PC-9 (cell line): ENCODE measurements around the gene NR1I2. TPM values are rescaled to one million over a fixed set of nuclear protein-coding genes. Genes with fewer than 3 reads are reported as not detected.

ENCODE experiments used
- BruUV-seq: library from RNA; stranded (reverse); fragments of 400-500 nt; replicated peaks from 2 replicates; lab custom pipeline; 2021; lab: Mats Ljungman, UMichigan
- CTCF ChIA-PET: fragments of 300-600 bp; sonication (Branson Sonifier 250); formaldehyde crosslinking; loops from one replicate; lab custom pipeline; 2022; ENCODE audit warnings: antibody characterized with exemption; lab: Charles Lee
- POLR2A ChIA-PET: fragments of 300-600 bp; sonication (Branson Sonifier 250); formaldehyde crosslinking; loops from one replicate; lab custom pipeline; 2022; ENCODE audit warnings: antibody characterized with exemption; ENCODE audit not compliant: unreplicated experiment; lab: Charles Lee
- DNase-seq, 2 experiments: peaks; one replicate each; pipeline versions ENCODE4 v3.0.0 to v3.0.0-alpha.2; 2015 to 2022; ENCODE audit warnings: mixed read lengths in 1 of 2
- H2AFZ ChIP-seq: fragments of 200-600 bp; sonication (generic); 2 replicates; pipeline ENCODE4 v1.8.1; 2017; ENCODE audit warnings: antibody characterized with exemption
- H3F3A ChIP-seq: fragments of 200-600 bp; sonication (generic); 2 replicates; pipeline ENCODE4 v1.8.1; 2017; ENCODE audit warnings: antibody characterized with exemption, mild to moderate bottlenecking, low read depth; ENCODE audit not compliant: insufficient read depth
- H3K27ac ChIP-seq: fragments of 200-600 bp; sonication (generic); 2 replicates; pipeline ENCODE4 v1.6.1; 2016; ENCODE audit warnings: mixed run types
- H3K27me3 ChIP-seq: fragments of 200-600 bp; sonication (generic); 2 replicates; pipeline ENCODE4 v1.6.1; 2016; ENCODE audit warnings: low read depth, mixed run types; ENCODE audit not compliant: insufficient read depth
- H3K36me3 ChIP-seq: fragments of 200-600 bp; sonication (generic); 2 replicates; pipeline ENCODE4 v1.6.1; 2016; ENCODE audit warnings: low read depth, mixed run types
- H3K4me1 ChIP-seq: fragments of 200-600 bp; sonication (generic); replicated peaks from 2 replicates; pipeline ENCODE4 v1.6.1; 2016; ENCODE audit warnings: mixed run types; ENCODE audit not compliant: insufficient read depth
- H3K4me2 ChIP-seq: fragments of 200-600 bp; sonication (generic); 2 replicates; pipeline ENCODE4 v1.6.1; 2017; ENCODE audit warnings: mixed run types
- H3K4me3 ChIP-seq: fragments of 200-600 bp; sonication (generic); 2 replicates; pipeline ENCODE4 v1.6.1; 2016; ENCODE audit warnings: mixed run types
- H3K79me2 ChIP-seq: fragments of 200-600 bp; sonication (generic); 2 replicates; pipeline ENCODE4 v1.6.1; 2017; ENCODE audit warnings: low read depth, mixed run types
- H3K9me2 ChIP-seq: fragments of 200-600 bp; sonication (generic); 2 replicates; pipeline ENCODE4 v1.8.1; 2017; ENCODE audit warnings: mild to moderate bottlenecking; ENCODE audit not compliant: insufficient read depth
- H3K9me3 ChIP-seq: fragments of 200-600 bp; sonication (generic); 2 replicates; pipeline ENCODE4 v1.8.1; 2016; ENCODE audit warnings: low read depth; ENCODE audit not compliant: insufficient read depth
- H4K20me1 ChIP-seq: fragments of 200-600 bp; sonication (generic); 2 replicates; pipeline ENCODE4 v1.8.1; 2017; ENCODE audit not compliant: insufficient read depth
- CTCF ChIP-seq: fragments of 200-600 bp; sonication (generic); conservative IDR thresholded peaks from 2 replicates; pipeline ENCODE4 v1.6.1; 2017; ENCODE audit warnings: mixed run types, antibody characterized with exemption, mild to moderate bottlenecking, moderate library complexity
- EZH2 ChIP-seq: fragments of 200-600 bp; sonication (generic); IDR thresholded peaks from 2 replicates; pipeline ENCODE4 v1.8.0; 2017; ENCODE audit warnings: antibody characterized with exemption, low read depth
- intact Hi-C: fragments of 100-400 bp; cut with micrococcal nuclease; formaldehyde crosslinking; loops from one replicate; pipeline ENCODE4 v1.10.0; 2022; ENCODE audit not compliant: unreplicated experiment
- total RNA-seq: library from RNA; stranded (reverse); gene quantifications from 2 replicates; pipeline ENCODE4 v1.2.3, GENCODE V29; 2021

Gene NR1I2
- total RNA-seq, 1 experiment from 2014 or later = not detected

GRCh38 chr3:119763466-119763865, 18.4 kb upstream of the NR1I2 start:
- ChIA-PET POLR2A (no interaction called here), CTCF (no interaction called here)
- H4K20me1 ChIP-seq = no peaks in the 10 kb centered on the region
- no peaks in the 10 kb centered on the region for H3F3A ChIP-seq
- intact Hi-C loops = no loop called here
- H3K9me3 ChIP-seq = no peaks in the 10 kb centered on the region; the same call in none of the 2 replicates
- H3K4me1 ChIP-seq = no peaks in the 10 kb centered on the region
- no peak for TF ChIP-seq EZH2
- no peak for TF ChIP-seq CTCF
- H2AFZ ChIP-seq = no peak overlapping the region; the same call in 1 of the 2 replicates
- no peaks in the 10 kb centered on the region for H3K79me2 ChIP-seq
- no peak overlapping the region for H3K4me3 ChIP-seq
- no TSS peak for BruUV-seq
- H3K27ac ChIP-seq = no peak overlapping the region
- DNase-seq = no peak
- H3K9me2 ChIP-seq = peaks cover 8% of the 10 kb centered on the region; the same call in 1 of the 2 replicates
- no peaks in the 10 kb centered on the region for H3K27me3 ChIP-seq
- H3K36me3 ChIP-seq = no peaks in the 10 kb centered on the region
- no peak overlapping the region for H3K4me2 ChIP-seq

GRCh38 chr3:119765239-119765638, 16.7 kb upstream of the NR1I2 start:
- POLR2A ChIA-PET = no interaction called here
- peaks cover 8% of the 10 kb centered on the region; the same call in 1 of the 2 replicates for H3K9me2 ChIP-seq
- H3K4me2 ChIP-seq = no peak overlapping the region
- TF ChIP-seq CTCF (no peak), EZH2 (no peak)
- CTCF ChIA-PET = no interaction called here
- H3K36me3 ChIP-seq = no peaks in the 10 kb centered on the region
- H3K9me3 ChIP-seq = no peaks in the 10 kb centered on the region; the same call in none of the 2 replicates
- no peak overlapping the region for H3K27ac ChIP-seq
- H3K4me1 ChIP-seq = no peaks in the 10 kb centered on the region
- DNase-seq = no peak
- no peak overlapping the region for H2AFZ ChIP-seq
- H3K79me2 ChIP-seq = no peaks in the 10 kb centered on the region
- intact Hi-C loops = no loop called here
- BruUV-seq = no TSS peak
- no peaks in the 10 kb centered on the region for H3K27me3 ChIP-seq
- H3F3A ChIP-seq = no peaks in the 10 kb centered on the region
- no peak overlapping the region for H3K4me3 ChIP-seq
- H4K20me1 ChIP-seq = no peaks in the 10 kb centered on the region

- H3K4me1 ChIP-seq = no peaks in the 10 kb centered on the region
- no TSS peak for BruUV-seq
- H3K36me3 ChIP-seq = no peaks in the 10 kb centered on the region
- ChIA-PET CTCF (no interaction called here), POLR2A (no interaction called here)
- DNase-seq = no peak
- H3K4me2 ChIP-seq = no peak overlapping the region
- peaks cover 4% of the 10 kb centered on the region; the same call in 1 of the 2 replicates for H3K9me2 ChIP-seq
- H3F3A ChIP-seq = no peaks in the 10 kb centered on the region
- no peaks in the 10 kb centered on the region for H3K27me3 ChIP-seq
- TF ChIP-seq CTCF (no peak), EZH2 (no peak)
- no peaks in the 10 kb centered on the region; the same call in 1 of the 2 replicates for H3K9me3 ChIP-seq
- intact Hi-C loops = no loop called here
- H4K20me1 ChIP-seq = no peaks in the 10 kb centered on the region
- no peak overlapping the region for H2AFZ ChIP-seq
- no peak overlapping the region for H3K4me3 ChIP-seq
- no peaks in the 10 kb centered on the region for H3K79me2 ChIP-seq
- no peak overlapping the region for H3K27ac ChIP-seq
Measured at GRCh38 chr3:119767936-119768601, 13.8 kb upstream of the NR1I2 start.
